NCI-H2107 treated with DMSO at 0.1 percent for 48 hours (cell line): Measurements from ENCODE around the gene SLC7A11.

Experiments used
- DNase-seq: peaks from one replicate; lab custom pipeline; 2025; ENCODE audit not compliant: unreplicated experiment; lab: John Stamatoyannopoulos, UW

The SLC7A11 gene

DNA sequence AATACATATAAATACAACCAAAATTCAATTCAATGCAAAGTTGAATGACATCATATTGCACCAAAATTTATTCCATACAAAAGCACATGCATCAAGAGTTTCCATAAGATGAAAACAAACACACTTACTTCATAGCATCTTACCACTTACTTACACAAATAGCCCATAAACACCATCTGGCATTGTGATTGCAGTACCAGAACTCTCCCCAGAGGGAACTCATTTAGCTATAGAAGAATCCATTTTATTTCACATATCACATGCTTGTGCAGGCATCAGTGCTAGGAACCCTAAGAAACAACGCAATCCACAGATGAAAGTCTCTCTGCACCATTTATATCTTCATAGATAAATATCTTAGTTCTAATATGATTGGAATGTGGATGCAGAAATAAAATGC lies 77.9 kb downstream of the SLC7A11 start:
- DNase-seq, result no peak

DNA sequence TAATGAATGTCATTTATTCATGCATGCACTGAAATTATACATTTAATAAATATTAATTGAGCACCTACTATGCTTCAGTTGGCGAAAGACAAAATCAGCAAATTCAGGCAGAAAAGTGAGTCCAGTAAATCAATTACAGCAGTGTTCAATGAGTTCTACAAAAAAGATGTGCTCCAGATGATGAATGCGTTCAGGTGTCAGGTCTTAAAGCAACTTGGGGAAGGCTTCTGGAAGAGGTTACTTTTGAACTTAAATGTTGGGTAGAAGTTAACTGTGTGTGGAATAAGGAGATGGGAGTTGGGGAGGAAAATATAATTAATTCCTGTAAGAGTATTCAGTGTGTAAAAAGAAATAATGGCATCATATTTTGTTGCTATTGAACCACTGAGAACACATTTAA lies 79.0 kb downstream of the SLC7A11 start:
- DNase-seq, result no peak

DNA sequence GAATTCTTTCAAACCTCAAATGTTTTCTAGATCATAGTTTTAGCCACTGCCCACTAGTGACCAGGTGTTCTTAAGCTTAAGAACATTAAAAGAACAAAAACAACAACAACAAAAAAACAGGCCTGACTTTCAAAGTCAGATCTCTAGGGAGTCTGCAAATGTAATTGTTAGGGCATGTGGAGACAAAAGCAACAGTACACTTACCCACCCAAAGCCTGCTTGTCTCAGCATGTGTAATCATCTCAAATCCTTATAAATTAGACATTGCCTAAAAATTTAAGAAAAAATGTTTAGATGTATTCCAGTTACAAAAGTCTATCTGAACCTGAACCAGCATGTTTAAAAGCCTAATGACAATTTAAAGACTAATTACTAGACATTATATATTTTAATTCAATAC lies 79.9 kb downstream of the SLC7A11 start:
- DNase-seq, result peak; percentile 8

GRCh38 chr4:138161351-138161750 lies 80.8 kb downstream of the SLC7A11 start:
- no peak for DNase-seq

DNA sequence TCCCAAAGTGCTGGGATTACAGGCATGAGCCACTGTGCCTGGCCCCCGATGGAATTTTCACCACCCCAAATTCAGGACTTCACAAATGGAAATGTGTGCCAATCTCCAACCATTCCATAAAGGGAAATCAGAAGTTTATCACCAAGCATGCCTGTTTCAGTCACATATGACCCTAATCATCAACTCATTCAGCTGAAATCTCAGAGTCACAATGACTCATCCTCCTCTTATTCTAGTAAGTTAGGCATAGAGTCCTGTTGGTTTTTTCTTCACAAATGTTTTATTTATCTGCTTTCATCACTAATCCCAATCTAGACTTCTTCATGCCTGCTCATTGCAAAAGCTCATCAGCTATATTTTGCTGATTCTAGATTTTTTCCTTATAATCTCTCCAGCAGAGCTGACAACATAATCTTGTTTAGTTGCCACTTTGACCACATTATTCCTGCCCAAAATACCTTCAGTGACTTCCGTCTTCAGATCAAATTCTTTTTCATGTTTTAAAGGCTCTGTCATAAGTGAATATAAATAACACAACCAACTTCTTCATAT lies 83.3 kb downstream of the SLC7A11 start:
- DNase-seq, result no peak

GRCh38 chr4:138140879-138141278 lies 101.3 kb downstream of the SLC7A11 start:
- no peak for DNase-seq

DNA sequence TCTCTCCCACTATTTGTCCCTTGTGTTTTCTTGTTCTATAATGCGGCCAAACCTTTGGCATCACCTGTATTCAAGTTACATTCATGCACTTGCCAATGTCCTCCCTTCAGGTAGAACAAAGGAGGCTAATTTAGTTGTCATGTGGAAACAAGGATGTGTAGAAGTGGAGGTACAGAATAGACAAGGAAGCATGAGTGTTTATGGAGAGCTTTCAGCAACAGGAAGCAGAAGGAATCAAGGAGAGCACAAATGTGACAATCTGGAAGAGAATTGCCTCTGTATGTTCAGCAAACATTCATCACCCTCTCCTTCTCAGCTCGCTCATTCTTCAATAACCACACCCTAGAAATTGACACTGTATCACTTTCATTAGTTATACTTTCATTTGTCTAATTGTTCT lies 103.4 kb downstream of the SLC7A11 start:
- DNase-seq, result peak; percentile 25

GRCh38 chr4:138135610-138136009 lies 106.5 kb downstream of the SLC7A11 start:
- no peak for DNase-seq

DNA sequence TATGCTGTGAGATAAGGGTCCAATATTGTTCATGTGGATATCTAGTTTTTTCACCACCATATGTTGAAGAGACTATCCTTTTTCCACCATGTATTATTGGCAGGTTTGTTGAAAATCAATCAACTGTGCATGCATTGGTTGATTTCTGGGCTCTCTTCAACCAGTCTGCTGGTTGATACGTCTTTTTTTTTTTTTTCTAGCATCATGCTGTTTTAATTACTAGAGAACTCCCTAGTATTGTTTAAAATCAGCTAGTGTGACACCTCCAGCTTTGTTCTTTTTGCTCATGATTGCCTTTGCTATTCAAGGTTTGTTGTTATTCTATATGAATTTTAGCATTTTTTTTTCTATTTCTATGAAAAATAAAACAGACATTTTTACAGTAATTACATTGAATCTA lies 123.9 kb downstream of the SLC7A11 start:
- DNase-seq, result no peak

GRCh38 chr4:138115053-138115452 lies 127.1 kb downstream of the SLC7A11 start:
- DNase-seq, result no peak

DNA sequence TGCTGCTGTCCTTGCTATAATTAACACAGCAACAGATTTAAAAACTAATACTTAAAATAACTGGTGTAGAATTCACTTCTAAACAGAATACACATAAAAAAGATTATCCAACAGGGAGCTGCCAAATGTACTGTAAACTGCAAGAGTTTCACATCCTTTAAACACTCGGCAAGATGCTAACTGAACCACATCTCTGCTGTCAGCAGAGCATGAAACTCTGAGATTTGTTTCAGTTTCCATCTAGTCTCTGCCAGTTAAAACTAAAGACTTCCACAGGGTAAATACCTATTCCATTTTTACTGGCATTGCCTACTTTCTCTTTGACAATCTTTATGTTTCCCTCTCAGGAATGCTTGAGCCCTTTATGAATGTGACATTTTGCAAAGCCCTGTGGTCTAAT lies 127.7 kb downstream of the SLC7A11 start:
- DNase-seq, result no peak
